LNCaP clone FGC (cell line): ENCODE measurements around the gene EXOSC2.

ENCODE experiments used
- DNase-seq: peaks from one replicate; pipeline ENCODE4 v3.0.0-alpha.2; 2011; ENCODE audit warnings: low read depth
- H3K4me3 ChIP-seq: 2 replicates; pipeline ENCODE4 v1.5.1; 2011; ENCODE audit warnings: mild to moderate bottlenecking, low read depth, low read length, control low read depth
- TF ChIP-seq, protein P1 (sequence below): IDR thresholded peaks from 2 replicates; pipeline ENCODE4 v1.5.1; 2012; ENCODE audit warnings: mild to moderate bottlenecking; ENCODE audit not compliant: control insufficient read depth, insufficient read depth; ENCODE audit errors: extremely low read depth

EXOSC2 gene

GRCh38 chr9:130663977-130664250, 29.7 kb upstream of the EXOSC2 start:
- no peak overlapping the region for H3K4me3 ChIP-seq
- DNase-seq, result no peak
- TF ChIP-seq, protein P1, sequence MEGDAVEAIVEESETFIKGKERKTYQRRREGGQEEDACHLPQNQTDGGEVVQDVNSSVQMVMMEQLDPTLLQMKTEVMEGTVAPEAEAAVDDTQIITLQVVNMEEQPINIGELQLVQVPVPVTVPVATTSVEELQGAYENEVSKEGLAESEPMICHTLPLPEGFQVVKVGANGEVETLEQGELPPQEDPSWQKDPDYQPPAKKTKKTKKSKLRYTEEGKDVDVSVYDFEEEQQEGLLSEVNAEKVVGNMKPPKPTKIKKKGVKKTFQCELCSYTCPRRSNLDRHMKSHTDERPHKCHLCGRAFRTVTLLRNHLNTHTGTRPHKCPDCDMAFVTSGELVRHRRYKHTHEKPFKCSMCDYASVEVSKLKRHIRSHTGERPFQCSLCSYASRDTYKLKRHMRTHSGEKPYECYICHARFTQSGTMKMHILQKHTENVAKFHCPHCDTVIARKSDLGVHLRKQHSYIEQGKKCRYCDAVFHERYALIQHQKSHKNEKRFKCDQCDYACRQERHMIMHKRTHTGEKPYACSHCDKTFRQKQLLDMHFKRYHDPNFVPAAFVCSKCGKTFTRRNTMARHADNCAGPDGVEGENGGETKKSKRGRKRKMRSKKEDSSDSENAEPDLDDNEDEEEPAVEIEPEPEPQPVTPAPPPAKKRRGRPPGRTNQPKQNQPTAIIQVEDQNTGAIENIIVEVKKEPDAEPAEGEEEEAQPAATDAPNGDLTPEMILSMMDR, result no peak

DNA sequence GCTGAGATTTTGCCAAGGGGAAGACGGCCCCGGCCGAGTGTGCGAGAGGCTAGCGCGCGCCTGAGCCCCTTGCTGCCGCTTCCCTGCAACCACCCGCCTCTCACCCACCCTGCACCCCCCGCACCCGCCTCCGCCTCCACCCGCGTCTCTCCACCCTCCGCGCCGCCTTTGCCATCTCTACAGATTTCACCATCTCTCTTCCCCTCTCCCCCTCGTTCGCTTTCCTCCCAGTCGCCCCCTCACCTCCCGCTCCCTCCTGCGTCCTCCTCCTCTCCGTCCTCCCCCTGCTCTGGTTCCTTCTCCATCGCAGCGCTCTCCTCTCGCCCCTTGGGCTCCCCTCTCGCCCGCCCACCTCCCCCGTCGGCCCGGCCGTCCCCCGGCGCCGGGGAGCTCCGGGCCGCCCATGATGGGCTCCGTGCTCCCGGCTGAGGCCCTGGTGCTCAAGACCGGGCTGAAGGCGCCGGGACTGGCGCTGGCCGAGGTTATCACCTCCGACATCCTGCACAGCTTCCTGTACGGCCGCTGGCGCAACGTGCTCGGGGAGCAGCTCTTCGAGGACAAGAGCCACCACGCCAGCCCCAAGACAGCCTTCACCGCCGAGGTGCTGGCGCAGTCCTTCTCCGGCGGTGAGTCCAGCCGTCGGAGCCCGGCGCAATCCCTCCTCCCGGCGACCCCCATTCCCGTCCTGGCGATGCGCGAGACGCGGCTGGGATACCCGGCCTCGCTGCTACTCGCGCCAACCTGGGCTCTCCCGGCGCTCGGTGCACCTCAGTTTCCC, 29.1 kb upstream of the EXOSC2 start, which contains the start of gene PRDM12:
PRDM12 (plus strand) TSS at position 344 of the 778 bp plus-strand sequence; CDS start at position 404, 60 bp downstream.
- DNase-seq, result no peak
- no peak within 1 kb of the TSS for H3K4me3 ChIP-seq
- TF ChIP-seq, protein P1, result no peak

- no peak overlapping the region for H3K4me3 ChIP-seq
- TF ChIP-seq, protein P1, result no peak
- DNase-seq, result no peak
These were observed 28.6 kb upstream of the EXOSC2 start for GRCh38 chr9:130665029-130665430.

- no peak for DNase-seq
- TF ChIP-seq, protein P1, result no peak
- no peak overlapping the region for H3K4me3 ChIP-seq
These were observed 27.9 kb upstream of the EXOSC2 start for GRCh38 chr9:130665431-130666392.

GRCh38 chr9:130666393-130667119, 27.0 kb upstream of the EXOSC2 start:
- TF ChIP-seq, protein P1, result no peak
- DNase-seq, result no peak
- no peak overlapping the region for H3K4me3 ChIP-seq

- no peak overlapping the region for H3K4me3 ChIP-seq
- DNase-seq, result no peak
- TF ChIP-seq, protein P1, result no peak
These were observed 26.5 kb upstream of the EXOSC2 start for GRCh38 chr9:130667120-130667435.
